ENCODE measurements around the gene PRRG2. TPM values are rescaled to one million over a fixed set of nuclear protein-coding genes. Genes with fewer than 3 reads are reported as not detected.

Gene PRRG2
- total and polyA plus RNA-seq, 2 of the 13 experiments (the other 11 are each of a cell fraction or from before 2014, with no cell fraction given), result 0.66 to 0.82 TPM

- TF ChIP-seq HINFP (CRISPR knock-in tag; IDR thresholded peaks at IDR 0.05; ENCODE audit: low read depth) (peak; percentile 6; the same call in 1 of the 2 replicates), RARG (CRISPR knock-in tag; IDR thresholded peaks at IDR 0.05; ENCODE audit: low read depth) (no peak), ZBTB2 (CRISPR knock-in tag; IDR thresholded peaks at IDR 0.05; ENCODE audit: low read depth) (peak; percentile 88), HNRNPLL (IDR thresholded peaks at IDR 0.05; ENCODE audit: low read depth, low read length, poor library complexity, severe bottlenecking) (peak; percentile 73), PLRG1 (conservative IDR thresholded peaks at IDR 0.05) (no peak), ZBTB43 (CRISPR knock-in tag; conservative IDR thresholded peaks at IDR 0.05) (no peak), IRF1 (CRISPR knock-in tag; IDR thresholded peaks at IDR 0.05; ENCODE audit: low read depth) (no peak), MED8 (CRISPR knock-in tag; IDR thresholded peaks at IDR 0.05; ENCODE audit: insufficient replicate concordance) (no peak), ZFX (CRISPR knock-in tag; IDR thresholded peaks at IDR 0.05; ENCODE audit: low read depth) (peak; percentile 72; the same call in 1 of the 2 replicates), ZNF562 (CRISPR knock-in tag; IDR thresholded peaks at IDR 0.05; ENCODE audit: borderline replicate concordance) (no peak), DBP (CRISPR knock-in tag; IDR thresholded peaks at IDR 0.05; ENCODE audit: not compliant biosample characterization) (no peak), ZFP1 (CRISPR knock-in tag; IDR thresholded peaks at IDR 0.05) (no peak), DR1 (CRISPR knock-in tag; IDR thresholded peaks at IDR 0.05) (peak; percentile 95), SOX13 (IDR thresholded peaks at IDR 0.05) (no peak), SOX13 (CRISPR knock-in tag; conservative IDR thresholded peaks at IDR 0.05 in 1 of 2, IDR thresholded peaks at IDR 0.05 in 1 of 2) (peak in 1 of 2 experiments; percentile 36; a peak in 1 of 4 replicates), ZFP36L2 (CRISPR knock-in tag; IDR thresholded peaks at IDR 0.05) (no peak), SPEN (CRISPR knock-in tag; IDR thresholded peaks at IDR 0.05; ENCODE audit: low read depth) (peak; percentile 40), ZNF687 (CRISPR knock-in tag; IDR thresholded peaks at IDR 0.05) (peak; percentile 78)
Observed at GRCh38 chr19:49640113-49640898, 59.2 kb downstream of the PRRG2 start, which contains the start of gene RRAS (continued).

Data from HepG2 (cell line).